Activated CD8-positive, alpha-beta memory T cell treated with anti-CD3 and anti-CD28 coated beads, Interleukin-2, amount 50 U/mL, for 1 hour (primary cell): Measurements from ENCODE around the gene TM9SF4.
"Not testable (repeated sequence)": the region's sequence is repeated elsewhere in the genome, so short reads cannot be mapped to it uniquely, and the experiment has no call there.

Source experiments
- DNase-seq: peaks from one replicate; pipeline ENCODE4 v3.0.0-alpha.2; 2020; ENCODE audit errors: extremely low read depth

The TM9SF4 gene

GRCh38 chr20:32158351-32158750 lies 48.8 kb downstream of the TM9SF4 start:
- no peak for DNase-seq

GRCh38 chr20:32158943-32159660 lies 49.6 kb downstream of the TM9SF4 start:
- DNase-seq: no peak

- DNase-seq: no peak
Measured at GRCh38 chr20:32159766-32160221, 50.3 kb downstream of the TM9SF4 start.

GRCh38 chr20:32160341-32160740 lies 50.8 kb downstream of the TM9SF4 start:
- no peak for DNase-seq

GRCh38 chr20:32162351-32162750 lies 52.8 kb downstream of the TM9SF4 start:
- no peak for DNase-seq

- DNase-seq: no peak
Measured at GRCh38 chr20:32163951-32164350, 54.4 kb downstream of the TM9SF4 start.

- no peak for DNase-seq
Measured at GRCh38 chr20:32164984-32165735, 55.6 kb downstream of the TM9SF4 start.

GRCh38 chr20:32165836-32166545 lies 56.5 kb downstream of the TM9SF4 start:
- no peak for DNase-seq

- DNase-seq: no peak
Measured at GRCh38 chr20:32167552-32167951, 58.0 kb downstream of the TM9SF4 start.

GRCh38 chr20:32168184-32168910 lies 58.8 kb downstream of the TM9SF4 start:
- no peak for DNase-seq

GRCh38 chr20:32177696-32178095 lies 68.2 kb downstream of the TM9SF4 start:
- DNase-seq: not testable (repeated sequence)

GRCh38 chr20:32179515-32179914 lies 70.0 kb downstream of the TM9SF4 start:
- no peak for DNase-seq

- DNase-seq: no peak
Measured at GRCh38 chr20:32179934-32180333, 70.4 kb downstream of the TM9SF4 start.

- no peak for DNase-seq
Measured at GRCh38 chr20:32181606-32182005, 72.1 kb downstream of the TM9SF4 start.

- DNase-seq: no peak
Measured at GRCh38 chr20:32183947-32184635, 74.6 kb downstream of the TM9SF4 start.

GRCh38 chr20:32184961-32185603 lies 75.6 kb downstream of the TM9SF4 start:
- no peak for DNase-seq

GRCh38 chr20:32186506-32186905 lies 77.0 kb downstream of the TM9SF4 start:
- DNase-seq: no peak

- DNase-seq: no peak
Measured at GRCh38 chr20:32188376-32189122, 79.0 kb downstream of the TM9SF4 start.

GRCh38 chr20:32189123-32189410 lies 79.6 kb downstream of the TM9SF4 start:
- DNase-seq: no peak
